Measurements from ENCODE around the gene NCK1.

- no peak for TF ChIP-seq CTCF (IDR thresholded peaks at IDR 0.05 in 8 of 11, conservative IDR thresholded peaks at IDR 0.05 in 3 of 11)
- TF ChIP-seq POLR2A (IDR thresholded peaks at IDR 0.05): no peak
Measured at GRCh38 chr3:136908297-136908696, 46.3 kb downstream of the NCK1 start.

Data from spleen (tissue), 7 donors.